NCI-H510A (cell line): Measurements from ENCODE around the gene TBC1D10A.
"Not testable (repeated sequence)": the region's sequence is repeated elsewhere in the genome, so short reads cannot be mapped to it uniquely, and the experiment has no call there.

Experiments used
- DNase-seq: peaks from one replicate; lab custom pipeline; 2025; lab: John Stamatoyannopoulos, UW

The TBC1D10A gene

DNA sequence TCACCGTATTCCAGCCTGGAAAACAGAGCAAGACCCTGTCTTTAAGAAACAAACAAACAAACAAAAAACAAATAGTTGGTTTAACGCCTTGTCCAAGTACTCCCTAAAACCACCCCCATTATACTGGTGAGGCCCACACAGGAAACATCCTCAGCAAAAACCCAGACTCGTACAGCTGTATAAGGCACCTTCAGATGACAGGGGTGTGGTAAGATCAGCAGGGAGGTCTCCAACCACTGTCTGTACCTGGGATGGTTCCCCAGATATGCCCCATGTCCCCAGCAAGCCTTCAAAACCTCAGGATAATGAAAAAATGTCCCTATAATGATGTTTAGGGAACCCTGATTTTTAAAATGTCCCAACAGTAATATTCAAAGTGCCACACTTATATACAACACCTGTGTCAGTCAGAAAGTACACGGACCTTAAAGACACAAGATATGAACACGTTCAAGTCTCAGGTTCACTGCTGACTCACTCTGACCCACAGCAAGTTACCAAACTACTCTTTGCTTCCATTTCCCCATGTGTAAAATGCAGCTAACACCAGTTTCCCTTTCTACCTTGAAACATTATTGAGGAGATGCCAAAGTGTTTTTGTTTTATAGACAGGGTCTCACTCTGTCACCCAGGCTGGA lies 20.6 kb upstream of the TBC1D10A start:
- DNase-seq: no peak

DNA sequence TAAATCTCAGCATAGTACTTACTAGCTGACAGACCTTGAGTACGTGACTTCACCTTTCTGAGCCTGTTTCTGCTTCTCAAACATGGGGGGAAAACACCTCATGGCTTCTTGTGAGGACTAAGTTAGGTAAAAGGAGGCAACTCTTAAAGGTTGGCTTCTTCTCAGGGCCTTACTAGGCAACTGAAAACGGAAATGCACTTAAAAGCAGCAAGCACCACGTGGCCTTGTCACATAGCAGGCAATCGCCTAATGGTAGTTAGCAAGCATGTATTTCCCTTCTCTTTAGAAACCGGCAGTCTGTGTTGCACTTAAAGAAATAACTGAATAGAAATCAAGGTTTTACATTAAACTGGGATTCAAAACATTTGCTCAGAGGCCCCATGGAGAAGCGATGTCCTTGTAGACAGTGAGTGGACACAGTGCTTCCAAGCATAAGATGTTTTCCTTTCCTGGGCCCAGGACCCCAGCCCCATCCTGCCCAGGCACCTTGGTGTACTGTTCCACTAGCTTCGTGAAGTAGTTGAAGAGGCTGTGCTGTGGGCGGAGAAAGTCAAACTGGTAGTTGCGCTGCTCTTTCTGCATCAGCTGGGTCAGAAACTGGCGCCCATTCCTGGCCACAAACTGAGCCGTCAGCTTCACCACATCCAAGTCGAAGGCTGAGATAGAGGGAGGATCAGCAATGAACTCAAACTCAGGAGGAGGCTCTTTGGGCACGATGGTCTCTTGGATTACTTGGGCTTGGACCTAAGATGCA lies 17.9 kb upstream of the TBC1D10A start:
- no peak for DNase-seq

DNA sequence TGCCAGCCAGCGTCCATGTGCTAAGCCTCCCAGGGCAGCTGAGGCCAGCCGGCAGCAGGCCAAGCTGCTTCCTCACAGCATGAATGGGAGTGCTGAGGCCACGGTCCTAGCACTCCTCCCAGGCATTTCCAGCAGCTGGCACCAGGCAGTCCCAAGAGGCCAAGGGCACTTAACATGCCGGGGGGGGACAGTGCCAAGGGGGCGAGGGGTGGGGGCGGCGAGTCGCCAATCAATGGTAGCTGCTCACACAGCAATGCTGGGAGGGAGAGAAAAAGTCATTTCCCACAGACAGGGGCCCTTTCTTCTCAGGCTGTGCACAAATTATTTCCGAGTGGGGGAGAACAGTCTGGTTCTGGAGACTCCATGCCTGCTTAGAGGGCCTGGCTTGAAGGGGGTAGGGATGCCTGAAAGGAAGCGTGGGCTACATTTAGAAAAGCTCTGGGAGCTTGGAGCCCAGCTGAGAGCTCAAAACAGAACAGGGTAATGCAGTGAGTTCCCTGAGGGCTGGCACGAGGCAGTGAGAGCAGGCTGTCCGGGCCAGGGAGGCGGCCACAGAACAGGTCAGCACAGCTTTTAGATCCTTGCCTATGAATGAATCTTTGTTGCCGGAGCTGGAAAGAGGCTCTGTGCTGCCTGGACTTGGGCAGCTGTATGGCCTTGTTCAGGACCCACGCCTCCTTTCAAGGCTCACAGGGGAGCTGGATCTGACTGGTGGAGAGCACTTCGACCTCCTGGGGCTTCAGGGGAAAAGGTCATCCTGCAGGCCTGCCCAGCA lies 14.4 kb upstream of the TBC1D10A start:
- no peak for DNase-seq

DNA sequence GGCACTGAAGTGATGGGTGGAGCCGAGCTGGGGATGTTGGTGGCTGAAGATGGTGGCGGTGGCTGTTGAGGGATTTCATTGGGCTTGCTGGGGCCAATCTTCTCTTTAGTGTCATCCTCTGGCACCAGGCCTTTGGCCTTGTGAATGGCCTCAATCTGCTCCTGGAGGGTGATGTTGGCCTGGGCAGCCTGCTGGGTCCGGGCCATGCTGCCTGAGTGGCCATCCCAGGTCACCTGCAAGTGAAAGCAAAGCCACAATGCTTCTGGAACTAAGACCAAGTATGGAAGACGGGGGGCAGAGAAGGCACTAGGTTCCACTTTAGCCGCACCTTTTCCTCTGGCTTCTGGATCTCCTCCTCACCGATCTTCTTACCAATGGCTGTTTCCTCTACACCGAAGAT lies 12.1 kb upstream of the TBC1D10A start:
- DNase-seq: no peak

DNA sequence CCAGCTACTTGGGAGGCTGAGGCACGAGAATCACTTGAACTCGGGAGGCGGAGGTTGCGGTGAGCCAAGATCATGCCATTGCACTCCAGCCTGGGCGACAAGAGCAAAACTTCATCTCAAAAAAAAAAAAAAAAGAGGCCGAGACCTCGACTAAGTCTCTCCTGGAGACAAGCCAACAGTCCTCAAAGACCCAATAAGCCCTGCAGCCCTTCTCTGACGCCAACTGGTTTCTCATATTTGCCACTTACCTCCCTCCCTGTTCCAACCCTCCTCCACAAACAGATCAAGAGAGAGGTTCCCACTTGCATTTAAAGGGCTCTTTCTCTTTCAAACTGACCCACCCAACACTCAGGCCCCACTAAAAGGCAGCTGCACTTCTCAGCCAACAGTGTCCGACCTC lies 11.6 kb upstream of the TBC1D10A start:
- DNase-seq: not testable (repeated sequence)

DNA sequence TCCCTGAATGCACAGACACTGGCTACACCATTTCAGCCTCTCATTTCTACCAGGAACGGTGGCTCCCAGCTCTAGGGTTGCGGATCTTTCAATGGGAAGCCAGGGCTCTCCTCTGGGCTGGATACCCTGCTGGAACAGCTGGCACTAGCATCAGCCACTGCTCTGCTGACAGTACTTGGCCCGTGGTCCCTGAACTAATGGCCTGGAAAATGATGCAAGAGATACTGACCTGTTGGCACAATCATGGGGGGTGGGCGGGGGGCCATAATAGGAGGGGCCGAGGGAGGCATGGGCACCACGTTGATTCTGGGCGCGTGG lies 10.7 kb upstream of the TBC1D10A start:
- DNase-seq: no peak

DNA sequence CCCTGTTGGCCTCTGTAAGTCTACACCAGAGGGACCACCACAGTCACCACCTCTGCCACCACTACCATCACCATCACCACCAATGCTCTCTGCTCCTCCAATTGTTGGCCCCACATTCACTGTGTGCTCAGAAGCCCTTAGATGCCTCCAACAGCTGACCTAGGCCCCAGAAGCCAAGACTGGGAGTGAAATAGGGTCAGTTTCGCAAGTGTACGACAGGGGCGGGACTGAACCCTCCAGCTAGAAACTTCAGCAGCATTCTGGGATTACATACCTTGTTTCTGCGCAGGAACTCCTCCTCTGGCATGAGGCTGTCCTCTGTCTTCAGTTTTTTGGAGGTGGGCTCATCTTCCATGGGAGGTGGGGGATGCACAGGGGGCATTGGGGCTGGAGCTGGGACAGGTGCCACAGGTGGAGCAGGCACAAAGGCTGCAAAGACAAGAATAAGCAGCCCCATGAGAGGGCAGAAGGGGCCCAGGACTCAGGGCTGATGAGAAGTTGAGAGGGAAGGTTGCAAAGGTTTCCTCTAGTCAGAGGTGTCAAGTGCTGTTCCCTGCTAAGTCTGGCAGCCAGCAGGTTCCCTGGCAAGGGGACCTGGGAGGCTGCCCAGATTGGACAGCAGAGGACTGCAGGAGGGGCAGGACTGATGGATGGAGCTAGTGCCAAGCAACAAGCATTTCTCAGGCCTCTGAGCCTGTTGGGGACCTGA lies 10.2 kb upstream of the TBC1D10A start:
- no peak for DNase-seq

DNA sequence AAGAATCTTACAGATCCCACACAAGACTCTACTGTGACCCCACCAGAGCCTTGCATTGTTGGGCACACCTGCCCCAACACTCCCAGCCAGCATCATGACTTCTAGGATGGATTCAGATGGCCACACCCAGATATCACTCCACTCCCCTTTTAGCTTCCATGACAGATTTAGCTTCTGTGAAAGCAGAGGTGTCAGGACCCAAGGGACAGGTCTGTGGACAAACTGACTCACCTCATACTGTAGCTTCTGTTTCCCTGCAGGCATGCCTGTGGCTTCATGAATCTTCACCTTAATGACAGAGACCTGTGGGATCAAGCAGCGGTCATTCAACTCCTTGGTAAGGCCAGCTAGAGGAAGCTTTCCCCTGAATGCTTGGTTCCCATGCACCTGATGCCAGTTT lies 8.5 kb upstream of the TBC1D10A start:
- no peak for DNase-seq

DNA sequence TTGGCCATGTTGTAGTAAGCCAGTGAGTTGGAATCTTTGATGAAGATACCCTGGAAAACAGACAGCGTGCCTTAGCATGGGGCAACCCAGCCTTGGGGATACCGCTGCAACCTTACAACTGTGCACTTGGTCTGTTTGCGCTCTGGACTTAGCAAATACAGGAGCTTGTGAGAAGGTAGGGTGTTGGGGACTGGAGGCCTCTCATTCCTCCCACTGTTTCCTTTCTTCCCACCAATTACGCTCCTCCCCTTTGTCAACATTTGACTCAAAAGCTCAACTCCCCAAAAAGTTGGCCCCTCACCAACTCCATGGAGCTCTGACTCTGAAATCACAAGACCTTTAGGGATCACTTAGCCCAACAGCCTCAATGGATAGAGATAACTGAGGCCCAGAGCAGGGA lies 7.9 kb upstream of the TBC1D10A start:
- DNase-seq: no peak

DNA sequence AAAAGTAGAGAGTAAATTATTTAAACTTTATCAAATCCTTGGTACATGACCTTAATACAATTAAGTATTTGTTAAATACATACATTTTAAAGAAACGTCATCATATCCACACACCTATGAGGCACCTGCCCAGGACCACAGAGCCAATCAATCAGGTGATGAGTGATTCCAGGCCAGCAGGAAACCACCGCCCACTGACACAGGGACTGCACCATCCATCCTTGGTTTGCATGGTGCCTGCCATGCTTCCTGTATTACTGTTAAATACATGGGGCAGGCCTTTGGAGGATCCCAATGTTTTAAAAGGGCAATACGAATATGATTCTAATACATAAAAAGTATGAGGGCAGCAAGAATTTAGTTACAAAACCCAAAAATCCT lies 7.0 kb upstream of the TBC1D10A start:
- DNase-seq: no peak

DNA sequence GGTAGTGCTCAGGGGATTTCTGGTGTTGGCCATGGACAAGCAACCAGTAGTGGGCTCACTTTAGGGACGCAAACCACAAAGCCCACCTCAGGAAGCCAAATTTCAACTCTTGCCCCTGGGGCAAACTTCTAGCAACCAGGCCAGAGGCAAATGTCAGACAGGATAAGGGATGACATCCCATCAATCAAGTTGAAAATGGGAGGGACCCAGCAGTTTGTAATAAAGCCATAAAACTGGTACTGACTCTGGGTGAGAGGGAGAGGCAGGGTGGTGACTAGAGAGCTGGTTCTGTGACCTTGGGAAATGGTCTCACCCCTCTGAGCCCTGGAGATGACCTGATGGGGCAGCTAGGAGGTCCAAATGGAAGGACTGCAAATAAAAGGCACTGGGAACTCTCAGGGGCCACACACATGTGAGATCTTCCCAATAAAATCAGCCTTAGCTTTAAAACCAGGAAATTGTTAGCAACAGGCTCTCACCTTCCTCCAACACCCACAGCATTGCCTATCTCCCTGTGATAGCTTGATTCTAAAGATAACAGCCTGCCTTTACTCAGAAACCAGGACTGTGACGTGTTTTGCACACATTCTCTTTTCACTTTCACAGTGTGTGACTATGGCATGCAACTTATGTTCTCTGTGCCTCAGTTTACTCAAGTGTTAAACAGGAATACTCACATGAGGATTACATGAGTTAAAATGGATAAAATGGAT lies 6.4 kb upstream of the TBC1D10A start:
- no peak for DNase-seq

DNA sequence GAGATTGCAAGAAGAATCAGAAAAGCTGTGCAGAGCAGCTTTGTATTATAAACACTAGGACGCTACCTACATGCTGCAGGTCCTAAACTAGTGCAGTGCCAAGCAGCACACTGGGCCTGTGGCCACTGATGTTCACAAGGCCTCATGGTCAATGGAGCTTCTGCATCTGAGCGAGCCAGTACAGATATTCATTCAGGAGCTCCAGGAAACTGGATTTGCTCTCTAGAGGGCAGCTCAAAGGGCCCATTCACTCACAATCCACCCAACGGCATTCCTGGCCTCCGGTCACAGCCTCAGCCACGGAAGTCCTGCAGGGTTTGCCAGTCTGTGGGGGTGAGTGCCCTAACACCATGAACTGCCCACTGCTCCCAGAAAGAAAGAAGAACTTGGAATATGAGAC lies 5.8 kb upstream of the TBC1D10A start:
- DNase-seq: no peak

DNA sequence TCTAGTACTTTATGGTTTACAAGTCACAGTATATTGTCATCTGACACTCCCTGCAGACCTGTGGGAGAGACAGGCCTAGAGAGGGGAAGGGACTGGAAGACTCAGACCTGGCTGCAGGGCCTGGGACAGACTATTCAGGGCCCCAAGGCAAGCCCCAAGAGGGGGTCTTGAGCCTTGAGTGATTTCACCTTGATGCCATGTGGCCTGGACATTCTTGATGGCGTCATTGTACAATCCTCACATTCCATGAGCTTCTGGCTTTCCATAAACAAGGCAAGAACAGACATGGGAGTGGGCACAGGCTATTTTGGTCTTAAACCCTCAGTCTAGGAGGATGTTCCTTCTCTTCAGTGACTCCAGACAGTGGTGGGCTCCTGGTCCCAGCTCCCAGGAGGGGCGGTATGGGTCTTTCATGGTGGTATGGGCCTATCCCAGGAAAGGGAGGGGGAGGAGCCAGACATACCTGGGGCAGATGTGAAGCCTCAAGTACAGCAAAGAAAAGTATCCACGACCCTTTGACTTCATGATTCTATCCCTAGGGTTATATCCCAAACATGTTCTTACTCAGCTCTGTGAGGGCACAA lies 1.8 kb upstream of the TBC1D10A start:
- DNase-seq: no peak

DNA sequence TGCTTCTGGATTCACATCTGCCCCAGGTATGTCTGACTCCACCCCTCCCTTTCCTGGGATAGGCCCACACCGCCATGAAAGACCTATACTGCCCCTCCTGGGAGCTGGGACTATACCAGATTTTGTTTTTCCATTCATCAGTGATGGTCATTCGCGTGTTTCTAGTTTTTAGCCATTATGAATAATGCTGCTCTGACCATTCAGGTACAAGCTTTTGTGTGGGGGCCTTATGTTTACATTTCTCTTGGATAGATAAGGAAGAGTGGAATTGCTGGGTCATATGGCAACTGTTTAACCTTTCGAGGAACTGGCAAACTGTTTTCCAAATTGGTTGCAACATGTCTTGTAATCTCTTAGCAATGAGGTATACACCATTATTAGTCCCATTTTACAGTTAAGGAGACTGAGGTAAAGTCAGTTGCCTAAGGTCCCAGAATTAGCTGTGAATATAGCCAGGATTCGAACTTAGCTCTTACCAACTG lies 1.2 kb upstream of the TBC1D10A start:
- DNase-seq: no peak

DNA sequence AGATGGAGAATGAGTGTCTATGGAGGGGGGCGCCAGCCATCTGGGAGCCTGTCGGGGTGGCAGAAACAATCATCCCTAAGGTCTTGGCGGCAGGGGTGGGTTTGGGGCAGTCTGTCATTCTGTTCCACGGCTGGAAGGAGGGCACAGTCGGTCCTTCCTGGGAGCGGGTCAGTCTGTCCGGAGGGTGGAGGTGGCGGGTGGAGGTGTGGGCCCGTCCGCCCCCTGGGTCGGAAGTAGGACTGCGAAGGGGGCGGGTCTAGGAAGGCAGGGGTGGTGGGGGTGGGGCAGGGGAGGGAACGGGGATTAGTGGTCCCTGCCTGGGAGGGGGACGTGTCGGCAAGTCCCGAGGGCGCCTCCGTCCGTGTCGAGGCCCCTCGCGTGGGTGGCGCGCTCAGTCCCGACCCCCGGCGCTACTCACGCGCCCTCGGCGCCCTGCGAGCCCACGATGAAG lies 461 bp downstream of the TBC1D10A start:
- DNase-seq: no peak

DNA sequence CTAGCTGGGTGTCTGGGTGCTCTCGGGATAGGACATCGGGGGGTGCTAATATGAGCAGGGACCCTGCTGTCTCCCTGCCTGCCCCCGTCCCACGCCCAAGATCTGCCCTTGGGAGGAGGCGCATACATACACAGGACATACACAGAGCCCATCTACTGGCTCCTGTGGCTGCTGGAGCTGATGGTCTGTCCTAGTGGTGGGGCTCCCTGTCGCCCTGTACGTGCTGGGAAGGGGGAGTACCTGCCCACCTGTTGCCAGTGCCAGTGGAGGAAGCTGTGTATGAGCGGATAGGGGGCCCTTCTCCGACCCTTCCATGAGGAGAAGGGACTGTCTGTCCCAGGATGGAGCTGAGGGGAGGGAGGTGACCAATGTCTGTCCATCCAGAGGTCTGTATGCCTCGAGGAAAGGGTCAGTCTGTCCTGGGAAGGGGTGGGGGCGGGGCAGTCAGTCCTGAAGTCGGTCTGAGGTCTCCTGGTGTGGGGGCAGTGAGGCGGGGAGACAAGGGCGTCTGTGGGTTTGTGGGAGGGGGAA lies 952 bp downstream of the TBC1D10A start:
- DNase-seq: no peak

DNA sequence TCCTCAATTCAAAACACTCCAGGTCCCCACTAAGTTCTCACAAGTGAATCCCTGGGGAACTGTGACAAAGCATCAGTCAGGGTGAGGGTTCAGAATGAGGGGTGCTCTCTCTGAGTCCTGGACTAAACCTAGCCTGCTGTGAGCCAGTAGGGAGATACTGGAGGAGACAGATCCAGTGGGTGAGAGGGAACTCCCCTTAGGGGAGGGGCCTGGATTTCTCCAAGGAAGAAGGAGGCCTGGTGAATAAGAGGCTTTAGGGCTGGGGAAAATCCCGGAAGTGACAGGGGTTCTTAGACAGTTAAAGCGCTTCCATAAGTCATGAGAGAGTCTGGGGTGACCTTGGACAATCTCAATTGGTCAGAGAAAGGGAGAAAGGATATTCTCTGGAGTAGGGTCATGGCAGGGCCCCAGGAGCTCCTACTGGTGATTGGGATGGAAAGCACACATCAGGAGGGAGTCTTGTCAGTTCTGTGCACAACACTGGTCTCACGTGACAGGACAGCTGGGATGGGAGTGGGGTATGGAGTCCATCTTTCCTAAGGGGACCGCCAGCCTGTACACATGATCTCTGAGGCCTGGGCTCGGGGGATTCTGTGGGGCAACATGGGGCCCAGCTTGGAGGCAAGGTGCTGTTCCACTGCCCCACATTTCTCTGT lies 1.5 kb downstream of the TBC1D10A start:
- no peak for DNase-seq

DNA sequence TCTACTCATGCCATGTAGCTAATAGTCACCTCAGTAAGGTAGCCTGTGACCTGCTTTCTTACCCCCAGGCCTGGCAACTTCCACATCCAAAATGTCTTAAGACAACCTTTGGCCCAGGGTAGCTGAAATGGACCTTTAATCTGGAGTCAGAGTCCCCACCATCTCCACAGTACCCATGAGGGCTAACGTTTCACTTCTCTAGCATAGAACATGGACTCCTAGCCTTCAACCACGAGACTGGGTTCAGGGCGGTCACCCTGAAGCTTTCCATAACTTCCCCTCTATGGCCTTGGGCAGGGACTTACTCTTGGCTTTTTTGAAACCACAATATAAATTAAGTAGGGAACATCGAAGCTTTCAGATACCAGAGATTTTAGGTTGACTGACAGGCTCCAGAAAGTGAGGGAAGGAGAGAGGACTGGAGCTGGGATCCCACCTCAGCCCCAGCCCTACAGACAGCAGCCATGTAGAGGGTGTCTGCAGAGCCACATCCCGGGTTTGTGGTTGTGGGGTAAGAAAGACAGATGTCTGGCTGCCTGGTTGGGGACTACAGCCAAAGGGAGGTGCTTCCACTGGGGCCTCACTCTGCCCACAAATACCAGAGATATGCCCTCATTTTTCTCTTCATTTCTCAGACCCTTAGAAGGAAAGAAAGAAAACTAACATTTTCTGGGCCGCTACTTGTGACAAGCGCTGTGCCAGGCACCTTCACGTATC lies 2.6 kb downstream of the TBC1D10A start:
- DNase-seq: no peak

DNA sequence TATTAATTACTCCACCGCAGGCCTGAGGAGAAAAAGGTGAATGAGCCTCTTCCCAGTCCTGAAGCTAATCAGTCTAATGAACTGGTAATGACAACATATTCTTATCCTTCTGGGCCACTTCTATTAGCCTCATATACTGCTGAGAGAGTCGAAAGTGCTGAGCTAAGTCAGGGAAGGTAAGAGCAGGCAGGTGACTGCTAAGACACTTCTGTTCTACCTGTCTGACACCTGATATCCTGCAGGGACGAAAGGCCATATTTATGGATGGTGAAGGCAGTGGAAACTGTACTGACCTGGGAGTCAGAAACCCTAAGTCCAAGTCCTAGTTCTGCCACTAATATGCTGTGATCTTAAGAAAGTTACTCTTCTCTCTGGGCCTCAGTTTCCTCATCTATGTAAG lies 3.5 kb downstream of the TBC1D10A start:
- no peak for DNase-seq

DNA sequence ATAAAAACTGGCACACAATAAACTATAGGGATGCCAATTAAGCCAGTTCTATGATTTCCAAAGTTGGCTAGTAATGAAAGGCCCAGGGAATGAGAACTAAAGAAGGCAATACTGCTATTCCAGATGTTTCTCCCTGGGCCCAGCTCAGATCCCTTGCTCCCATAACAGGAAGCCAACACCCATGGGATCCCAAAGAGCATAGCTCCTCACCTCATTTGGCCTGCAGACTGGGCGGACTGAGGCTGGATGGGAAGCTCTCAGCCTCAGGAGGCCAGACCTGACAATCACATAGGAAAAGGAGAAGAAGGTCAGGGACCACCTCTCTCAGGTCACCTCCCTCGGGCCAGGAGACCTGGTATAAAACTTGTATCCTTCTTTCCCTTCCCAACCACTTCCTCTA lies 5.3 kb downstream of the TBC1D10A start:
- DNase-seq: no peak
